Measurements from ENCODE around the gene SUFU.
A peak's percentile ranks its signal among the peaks of the same experiment; 100 is the strongest.

Gene SUFU

GRCh38 chr10:102600816-102601215 lies 97.0 kb downstream of the SUFU start:
- no peak overlapping the region for H3K27ac Mint-ChIP-seq
- H3K9me3 Mint-ChIP-seq (ENCODE audit: low read depth) = no peaks in the 10 kb centered on the region
- no peaks in the 10 kb centered on the region for H3K27me3 Mint-ChIP-seq
- peaks cover 2% of the 10 kb centered on the region for H3K4me1 Mint-ChIP-seq (ENCODE audit: low read depth)
- H3K4me3 Mint-ChIP-seq = no peak overlapping the region
- H3K36me3 Mint-ChIP-seq = peaks cover 3% of the 10 kb centered on the region

DNA sequence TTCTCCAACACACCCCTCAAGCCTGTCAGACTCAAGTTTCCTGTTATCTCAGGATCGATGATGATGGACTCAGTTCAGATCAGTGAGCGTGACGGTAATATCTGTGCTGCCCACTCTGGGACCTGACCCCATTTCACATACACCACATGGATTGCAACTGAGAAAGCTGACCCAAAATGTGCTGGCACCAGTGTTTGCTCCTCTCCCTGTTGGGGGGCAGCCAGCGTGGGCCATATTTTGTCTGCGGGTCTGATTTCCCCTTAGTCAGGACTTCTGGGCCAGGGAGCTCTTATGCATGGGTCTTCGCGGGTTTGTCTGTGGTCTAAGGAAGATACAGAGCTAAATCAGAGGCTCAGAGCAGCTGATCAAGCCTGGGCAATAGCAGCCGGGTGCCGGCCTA lies 97.9 kb downstream of the SUFU start:
- Mint-ChIP-seq H3K36me3 (peaks cover 3% of the 10 kb centered on the region), H3K4me3 (no peak overlapping the region), H3K27ac (no peak overlapping the region), H3K9me3 (ENCODE audit: low read depth) (no peaks in the 10 kb centered on the region), H3K4me1 (ENCODE audit: low read depth) (peaks cover 2% of the 10 kb centered on the region), H3K27me3 (no peaks in the 10 kb centered on the region)

DNA sequence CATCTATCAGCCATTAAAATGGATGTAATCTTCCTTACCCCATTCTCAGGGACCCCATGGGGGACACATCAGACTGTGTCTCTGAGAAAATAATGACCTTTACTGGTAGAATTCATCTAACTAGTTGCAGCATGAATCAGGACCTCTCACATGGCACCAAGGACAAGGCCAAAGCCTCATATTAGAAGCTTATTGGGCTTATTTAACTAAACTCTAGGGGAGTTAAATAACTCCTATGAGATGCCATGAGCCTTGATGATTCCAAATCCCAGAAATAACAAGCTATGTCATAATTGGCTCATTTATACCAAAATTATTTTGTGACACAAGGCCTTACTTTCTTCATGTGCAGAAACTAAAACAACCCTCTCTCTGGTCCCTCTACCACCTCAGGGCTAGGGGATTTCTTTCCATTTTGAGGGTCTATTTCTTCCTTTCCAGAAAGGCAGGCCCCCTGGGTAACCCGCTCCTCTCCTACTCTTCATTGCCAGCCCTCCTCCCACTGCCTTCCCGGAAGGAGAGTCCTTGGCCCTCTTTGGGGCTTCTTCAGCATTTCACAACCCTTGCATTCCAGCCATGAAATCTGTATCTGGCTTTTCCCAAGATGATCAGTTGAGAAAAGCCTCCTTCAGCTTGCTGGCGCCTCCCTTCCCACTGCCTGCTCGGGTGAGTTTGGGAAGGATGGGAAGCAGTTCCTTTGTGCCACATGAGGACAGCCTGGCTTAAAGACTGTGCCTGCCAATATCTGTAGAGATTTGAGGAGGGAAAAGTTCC lies 98.7 kb downstream of the SUFU start:
- H3K9me3 Mint-ChIP-seq (ENCODE audit: low read depth) = no peaks in the 10 kb centered on the region
- H3K4me1 Mint-ChIP-seq (ENCODE audit: low read depth) = peaks cover 2% of the 10 kb centered on the region
- H3K27me3 Mint-ChIP-seq = no peaks in the 10 kb centered on the region
- H3K36me3 Mint-ChIP-seq = peaks cover 3% of the 10 kb centered on the region
- no peak overlapping the region for H3K27ac Mint-ChIP-seq
- no peak overlapping the region for H3K4me3 Mint-ChIP-seq

GRCh38 chr10:102603946-102604345 lies 100.2 kb downstream of the SUFU start:
- Mint-ChIP-seq H3K9me3 (ENCODE audit: low read depth) (no peaks in the 10 kb centered on the region), H3K4me3 (no peak overlapping the region), H3K36me3 (peaks cover 3% of the 10 kb centered on the region), H3K27ac (no peak overlapping the region), H3K27me3 (no peaks in the 10 kb centered on the region), H3K4me1 (ENCODE audit: low read depth) (peaks cover 2% of the 10 kb centered on the region)

DNA sequence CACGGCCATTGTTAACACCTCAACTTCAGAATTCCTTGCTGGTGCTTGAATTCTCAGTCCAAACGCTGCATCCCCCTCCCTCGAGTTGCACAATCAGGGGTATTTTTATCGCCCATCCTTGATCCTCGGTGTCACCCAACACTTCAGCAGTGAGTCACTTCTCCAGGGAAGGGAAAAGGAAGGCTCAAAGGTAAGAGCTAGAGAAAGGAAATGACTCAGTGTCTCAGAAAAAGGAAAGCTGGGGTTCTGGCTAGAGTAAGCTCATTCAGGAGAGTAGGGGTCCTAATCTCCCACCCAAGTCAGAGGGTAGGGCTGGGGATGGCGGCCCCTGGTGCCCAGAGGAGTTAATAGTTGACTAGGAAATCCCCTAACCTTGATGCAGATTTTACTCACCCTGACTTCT lies 100.7 kb downstream of the SUFU start:
- H3K27ac Mint-ChIP-seq = no peak overlapping the region
- peaks cover 5% of the 10 kb centered on the region for H3K36me3 Mint-ChIP-seq
- no peak overlapping the region for H3K4me3 Mint-ChIP-seq
- H3K4me1 Mint-ChIP-seq (ENCODE audit: low read depth) = peaks cover 2% of the 10 kb centered on the region
- H3K27me3 Mint-ChIP-seq = no peaks in the 10 kb centered on the region
- no peaks in the 10 kb centered on the region for H3K9me3 Mint-ChIP-seq (ENCODE audit: low read depth)

DNA sequence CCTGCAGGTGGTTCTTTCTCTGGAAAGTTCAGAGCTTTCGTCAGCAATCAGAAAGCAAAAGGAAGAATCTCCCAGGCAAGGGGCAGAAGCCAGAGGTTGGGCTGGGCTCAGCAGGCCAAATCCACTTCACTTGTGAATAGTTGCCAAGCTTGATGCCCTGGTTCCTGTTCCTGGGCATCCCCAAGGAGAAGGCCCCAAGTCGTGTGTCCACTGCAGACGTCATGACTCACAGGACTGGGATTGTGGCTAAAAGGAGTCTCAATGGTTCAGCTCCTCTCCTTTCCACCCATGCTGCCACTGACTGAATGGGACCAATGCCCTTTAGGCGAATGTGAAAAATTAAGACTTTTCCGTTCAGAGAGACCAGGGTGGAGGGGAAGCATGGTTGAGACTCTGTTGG lies 101.9 kb downstream of the SUFU start:
- Mint-ChIP-seq H3K4me1 (ENCODE audit: low read depth) (peaks cover 7% of the 10 kb centered on the region), H3K4me3 (no peak overlapping the region), H3K27ac (no peak overlapping the region), H3K27me3 (no peaks in the 10 kb centered on the region), H3K9me3 (ENCODE audit: low read depth) (no peaks in the 10 kb centered on the region), H3K36me3 (peaks cover 7% of the 10 kb centered on the region)

DNA sequence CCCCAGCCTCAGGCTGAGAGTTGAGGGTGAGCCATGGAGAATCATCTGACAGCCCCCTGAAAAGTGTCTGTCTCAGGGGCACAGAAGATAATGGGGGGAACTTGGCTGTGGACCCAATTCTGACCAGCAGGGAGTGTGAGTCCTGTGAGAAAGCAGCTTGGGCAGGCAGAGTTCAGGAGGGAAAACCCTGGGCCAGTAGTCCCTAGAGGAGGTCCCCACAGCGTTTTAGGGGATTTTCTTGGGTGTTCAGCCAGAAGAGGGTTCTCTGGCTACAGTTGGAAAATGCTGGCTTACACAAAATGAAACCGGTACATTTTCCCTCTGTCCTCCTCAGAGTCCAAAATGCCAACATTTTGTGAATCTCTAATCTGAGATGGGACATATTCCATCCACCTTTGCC lies 104.7 kb downstream of the SUFU start:
- no peak overlapping the region for H3K27ac Mint-ChIP-seq
- H3K36me3 Mint-ChIP-seq = peaks cover 7% of the 10 kb centered on the region
- no peaks in the 10 kb centered on the region for H3K27me3 Mint-ChIP-seq
- no peak overlapping the region for H3K4me3 Mint-ChIP-seq
- peaks cover 33% of the 10 kb centered on the region for H3K4me1 Mint-ChIP-seq (ENCODE audit: low read depth)
- no peaks in the 10 kb centered on the region for H3K9me3 Mint-ChIP-seq (ENCODE audit: low read depth)

DNA sequence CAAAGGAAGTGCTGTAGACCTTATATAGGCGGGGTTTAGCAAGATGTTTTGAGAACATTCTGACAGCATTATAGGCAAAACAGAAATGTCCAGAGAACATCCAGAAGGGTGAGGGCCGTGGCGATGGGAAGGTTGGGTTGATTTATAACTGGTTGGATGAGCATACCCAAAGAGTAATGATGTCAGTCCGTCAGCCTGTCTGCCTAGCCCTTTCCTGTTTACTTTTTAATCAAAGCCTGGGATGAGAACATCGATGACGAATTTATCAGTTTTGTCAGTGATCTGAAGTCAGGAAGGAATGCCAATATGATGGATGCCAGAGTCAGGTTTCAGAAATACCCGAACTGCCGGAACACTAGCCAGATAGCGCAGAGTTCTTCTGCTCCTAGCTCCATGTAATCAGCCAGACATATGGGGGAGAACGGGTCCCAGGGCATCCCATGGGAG lies 106.7 kb downstream of the SUFU start:
- peak overlapping the region; percentile 84 for H3K27ac Mint-ChIP-seq
- H3K4me1 Mint-ChIP-seq (ENCODE audit: low read depth) = peaks cover 38% of the 10 kb centered on the region
- H3K36me3 Mint-ChIP-seq = peaks cover 6% of the 10 kb centered on the region
- no peak overlapping the region for H3K4me3 Mint-ChIP-seq
- H3K9me3 Mint-ChIP-seq (ENCODE audit: low read depth) = no peaks in the 10 kb centered on the region
- no peaks in the 10 kb centered on the region for H3K27me3 Mint-ChIP-seq

- Mint-ChIP-seq H3K27ac (peak overlapping the region; percentile 84), H3K9me3 (ENCODE audit: low read depth) (no peaks in the 10 kb centered on the region), H3K4me3 (no peak overlapping the region), H3K36me3 (peaks cover 6% of the 10 kb centered on the region), H3K27me3 (no peaks in the 10 kb centered on the region), H3K4me1 (ENCODE audit: low read depth) (peaks cover 38% of the 10 kb centered on the region)
Observed at GRCh38 chr10:102611514-102612087, 107.8 kb downstream of the SUFU start.

DNA sequence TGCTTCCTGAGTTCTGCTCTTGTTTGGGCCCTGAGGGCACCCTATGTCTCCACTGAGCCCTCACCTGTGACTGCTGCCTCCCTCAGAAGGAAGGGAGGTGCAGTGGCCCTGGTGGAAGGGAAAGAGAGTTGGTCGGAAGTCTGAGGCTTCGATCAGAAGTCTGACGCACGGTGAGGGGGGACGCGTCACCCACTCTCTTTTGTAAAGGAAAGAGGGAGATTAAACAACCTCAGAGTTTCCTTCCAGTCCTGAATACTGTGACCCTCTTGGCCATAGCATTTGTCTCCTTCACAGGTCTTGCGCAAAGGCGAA lies 109.1 kb downstream of the SUFU start:
- H3K27me3 Mint-ChIP-seq = no peaks in the 10 kb centered on the region
- H3K4me1 Mint-ChIP-seq (ENCODE audit: low read depth) = peaks cover 38% of the 10 kb centered on the region
- peaks cover 6% of the 10 kb centered on the region for H3K36me3 Mint-ChIP-seq
- H3K9me3 Mint-ChIP-seq (ENCODE audit: low read depth) = no peaks in the 10 kb centered on the region
- peak overlapping the region; percentile 69 for H3K4me3 Mint-ChIP-seq
- H3K27ac Mint-ChIP-seq = peak overlapping the region; percentile 84

- Mint-ChIP-seq H3K9me3 (ENCODE audit: low read depth) (no peaks in the 10 kb centered on the region), H3K4me1 (ENCODE audit: low read depth) (peaks cover 38% of the 10 kb centered on the region)
Observed at GRCh38 chr10:102613286-102613685, 109.5 kb downstream of the SUFU start.

GRCh38 chr10:102613785-102614184 lies 110.0 kb downstream of the SUFU start:
- H3K27ac Mint-ChIP-seq = peak overlapping the region; percentile 84
- peaks cover 6% of the 10 kb centered on the region for H3K36me3 Mint-ChIP-seq
- no peaks in the 10 kb centered on the region for H3K9me3 Mint-ChIP-seq (ENCODE audit: low read depth)
- no peak overlapping the region for H3K4me3 Mint-ChIP-seq
- H3K4me1 Mint-ChIP-seq (ENCODE audit: low read depth) = peaks cover 38% of the 10 kb centered on the region
- H3K27me3 Mint-ChIP-seq = no peaks in the 10 kb centered on the region

More at GRCh38 chr10:102613286-102613685, 109.5 kb downstream of the SUFU start:
- H3K27me3 Mint-ChIP-seq = no peaks in the 10 kb centered on the region
- peak overlapping the region; percentile 69 for H3K4me3 Mint-ChIP-seq
- peaks cover 6% of the 10 kb centered on the region for H3K36me3 Mint-ChIP-seq
- H3K27ac Mint-ChIP-seq = peak overlapping the region; percentile 84

DNA sequence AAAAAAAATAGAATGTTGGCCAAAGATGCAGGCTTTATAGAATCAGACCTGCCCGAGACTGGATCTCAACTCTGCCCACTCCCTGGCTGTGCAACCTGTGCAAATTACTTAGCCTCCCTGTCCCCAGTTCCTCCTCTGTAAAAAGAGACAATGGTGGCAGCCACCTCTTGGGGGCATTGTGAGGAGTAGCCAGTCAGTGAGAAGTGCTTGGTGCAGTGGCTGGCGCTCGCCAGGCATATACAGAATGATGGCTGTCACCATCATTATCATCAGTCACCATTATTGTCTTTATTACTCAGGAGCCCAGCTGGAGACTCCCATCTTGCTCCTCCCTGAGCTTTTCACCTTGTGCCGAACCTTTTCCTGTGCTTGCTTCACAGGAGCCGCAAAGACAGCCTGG lies 111.1 kb downstream of the SUFU start:
- H3K27me3 Mint-ChIP-seq = no peaks in the 10 kb centered on the region
- no peak overlapping the region for H3K27ac Mint-ChIP-seq
- no peaks in the 10 kb centered on the region for H3K9me3 Mint-ChIP-seq (ENCODE audit: low read depth)
- peaks cover 4% of the 10 kb centered on the region for H3K36me3 Mint-ChIP-seq
- no peak overlapping the region for H3K4me3 Mint-ChIP-seq
- H3K4me1 Mint-ChIP-seq (ENCODE audit: low read depth) = peaks cover 38% of the 10 kb centered on the region

DNA sequence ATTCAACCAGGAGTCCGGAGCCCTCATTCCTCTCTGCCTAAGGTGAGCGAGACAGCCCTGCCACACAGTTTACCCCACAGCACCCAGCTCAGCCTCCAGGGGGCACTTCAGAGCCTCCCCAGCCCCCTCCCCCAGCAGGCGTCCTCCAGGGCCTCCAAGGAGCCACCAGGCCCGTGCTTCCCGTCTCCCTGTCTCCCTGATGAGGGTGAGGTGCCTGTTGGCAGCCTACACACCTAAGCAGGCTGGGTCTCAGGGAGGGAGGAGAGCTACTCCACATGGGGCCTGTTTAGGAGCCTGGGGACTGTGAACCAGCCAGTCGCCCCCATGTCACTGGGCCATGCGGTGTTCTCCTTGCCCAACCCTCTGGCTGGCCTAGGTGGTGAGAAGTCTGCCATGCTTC lies 111.6 kb downstream of the SUFU start:
- H3K9me3 Mint-ChIP-seq (ENCODE audit: low read depth) = no peaks in the 10 kb centered on the region
- peaks cover 37% of the 10 kb centered on the region for H3K4me1 Mint-ChIP-seq (ENCODE audit: low read depth)
- no peak overlapping the region for H3K27ac Mint-ChIP-seq
- no peaks in the 10 kb centered on the region for H3K27me3 Mint-ChIP-seq
- no peak overlapping the region for H3K4me3 Mint-ChIP-seq
- peaks cover 4% of the 10 kb centered on the region for H3K36me3 Mint-ChIP-seq

DNA sequence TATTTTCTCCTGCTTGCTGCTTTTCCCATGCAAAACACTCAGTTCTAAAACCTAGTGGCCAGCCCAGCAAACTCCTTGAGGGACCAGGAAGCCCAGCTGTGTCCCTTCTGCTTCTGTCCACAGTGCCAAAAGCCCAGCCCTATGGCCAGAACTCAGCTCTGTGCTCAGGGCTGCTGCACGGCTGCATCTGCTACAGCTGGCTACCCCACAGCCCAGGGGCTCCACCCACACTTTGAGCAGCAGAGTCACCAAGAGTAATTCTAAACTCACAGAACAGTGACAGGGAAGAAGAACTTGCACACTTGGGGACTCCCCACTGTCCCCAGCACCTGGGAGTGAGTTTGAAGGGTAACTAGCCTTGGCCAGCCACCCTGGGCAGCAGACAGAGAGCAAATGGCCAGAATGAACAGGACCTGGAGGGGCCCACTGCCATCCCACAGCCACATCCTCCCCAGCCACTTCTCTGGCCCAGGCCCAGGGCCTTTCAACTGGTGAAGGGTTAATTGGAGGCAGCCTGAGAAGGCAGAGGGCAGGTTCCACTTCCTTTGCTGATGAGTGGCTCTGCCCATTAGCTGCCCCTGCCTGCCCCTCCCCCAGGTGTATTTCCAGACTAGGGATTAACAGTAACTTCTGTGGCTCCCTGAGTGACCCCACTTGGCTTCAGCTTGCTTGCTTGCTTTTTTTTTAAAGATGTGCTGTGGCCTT lies 112.4 kb downstream of the SUFU start:
- H3K27ac Mint-ChIP-seq = no peak overlapping the region
- H3K9me3 Mint-ChIP-seq (ENCODE audit: low read depth) = no peaks in the 10 kb centered on the region
- H3K4me3 Mint-ChIP-seq = no peak overlapping the region
- H3K27me3 Mint-ChIP-seq = no peaks in the 10 kb centered on the region
- H3K36me3 Mint-ChIP-seq = peaks cover 2% of the 10 kb centered on the region
- peaks cover 28% of the 10 kb centered on the region for H3K4me1 Mint-ChIP-seq (ENCODE audit: low read depth)
